Measurements from ENCODE around the gene CERK. TPM values are rescaled to one million over a fixed set of nuclear protein-coding genes. Genes with fewer than 3 reads are reported as not detected.

Gene CERK
- total and polyA plus RNA-seq, 2 of the 13 experiments (the other 11 are each of a cell fraction or from before 2014, with no cell fraction given), result 40.3 to 41.9 TPM

GRCh38 chr22:46731246-46732040, 6.6 kb downstream of the CERK start (continued):
- TF ChIP-seq ZNF124 (CRISPR knock-in tag; IDR thresholded peaks at IDR 0.05) (peak; percentile 82; the same call in 1 of the 2 replicates), ZNF512B (CRISPR knock-in tag; IDR thresholded peaks at IDR 0.05; ENCODE audit: borderline replicate concordance) (peak; percentile 91; the same call in 1 of the 2 replicates), DR1 (CRISPR knock-in tag; IDR thresholded peaks at IDR 0.05) (no peak), ZNF205 (CRISPR knock-in tag; IDR thresholded peaks at IDR 0.05) (no peak), TBL1XR1 (IDR thresholded peaks at IDR 0.05; ENCODE audit: borderline replicate concordance, low read length, partially characterized antibody) (no peak), DMAP1 (CRISPR knock-in tag; IDR thresholded peaks at IDR 0.05) (peak; percentile 93), LCORL (IDR thresholded peaks at IDR 0.05) (peak; percentile 46; the same call in 1 of the 2 replicates), LCORL (CRISPR knock-in tag; IDR thresholded peaks at IDR 0.05) (peak; percentile 99), SALL2 (CRISPR knock-in tag; IDR thresholded peaks at IDR 0.05) (peak; percentile 66; the same call in 1 of the 2 replicates), ZNF318 (CRISPR knock-in tag; IDR thresholded peaks at IDR 0.05) (peak; percentile 92; the same call in 1 of the 2 replicates), SRY (CRISPR knock-in tag; IDR thresholded peaks at IDR 0.05) (0 out of 2 replicates have a peak, but pooled peaks have one; percentile 19), ZNF773 (CRISPR knock-in tag; IDR thresholded peaks at IDR 0.05; ENCODE audit: borderline replicate concordance) (0 out of 2 replicates have a peak, but pooled peaks have one; percentile 42), STAG1 (CRISPR knock-in tag; IDR thresholded peaks at IDR 0.05) (peak; percentile 33), REPIN1 (CRISPR knock-in tag; IDR thresholded peaks at IDR 0.05; ENCODE audit: borderline replicate concordance, low read depth) (peak; percentile 59; the same call in 1 of the 2 replicates), ZNF510 (CRISPR knock-in tag; IDR thresholded peaks at IDR 0.05; ENCODE audit: low read depth) (peak; percentile 71; the same call in 1 of the 2 replicates), ZNF710 (CRISPR knock-in tag; IDR thresholded peaks at IDR 0.05; ENCODE audit: borderline replicate concordance) (0 out of 2 replicates have a peak, but pooled peaks have one; percentile 29)

Data from HepG2 (cell line).